Coronary artery (tissue), 2 donors: ENCODE measurements around the gene CAMSAP1.

Source experiments
- DNase-seq: peaks from one replicate; pipeline ENCODE4 v3.0.0-alpha.2; 2017; ENCODE audit warnings: low spot score
- H3K27ac ChIP-seq, 2 donors: fragments of 200-600 bp; sonication (generic); one replicate each; pipeline ENCODE4 v1.5.1; 2016 to 2019
- H3K4me3 ChIP-seq: fragments of 200-600 bp; sonication (generic); 2 replicates; pipeline ENCODE4 v1.5.1; 2016; ENCODE audit warnings: mild to moderate bottlenecking, moderate library complexity
- CTCF ChIP-seq: fragments of 200-600 bp; sonication (generic); IDR thresholded peaks from one replicate; pipeline ENCODE4 v1.5.1; 2019; ENCODE audit warnings: antibody characterized with exemption

Gene CAMSAP1

DNA sequence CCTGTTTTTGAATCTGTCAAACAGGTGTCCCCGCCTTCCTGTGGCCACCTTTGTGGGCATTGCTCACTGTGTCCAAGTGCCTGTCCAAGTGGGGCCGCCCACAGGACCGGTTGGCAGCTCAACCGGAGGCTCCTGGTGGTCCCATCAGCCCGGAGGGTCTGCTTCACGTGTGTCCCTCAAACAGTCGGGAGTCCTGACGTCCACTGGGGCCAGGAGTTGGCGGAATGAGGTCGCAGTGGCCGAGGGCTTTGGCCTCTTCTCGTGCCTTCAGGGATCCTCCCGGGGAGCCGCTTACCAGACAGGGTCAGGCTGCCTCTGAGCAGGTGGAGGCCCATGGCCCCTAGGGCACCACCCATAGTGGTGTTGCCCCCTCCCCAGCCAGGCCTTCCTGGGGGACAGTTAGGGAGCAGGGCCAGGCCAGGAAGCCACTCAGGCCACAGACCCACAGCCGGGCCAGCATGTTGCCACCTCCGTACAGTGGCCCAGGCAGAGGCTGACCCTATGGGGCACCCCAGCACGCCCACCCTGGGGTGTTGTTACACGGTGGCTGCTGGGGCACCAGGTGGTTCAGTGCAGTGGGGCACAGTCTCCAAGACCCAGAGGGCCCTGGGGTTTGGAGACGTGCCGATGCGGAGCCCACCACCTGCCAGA is 135.8 kb downstream of the CAMSAP1 start:
- Histone ChIP-seq H3K27ac (no peak overlapping the region), H3K4me3 (no peak overlapping the region)
- DNase-seq, result no peak
- TF ChIP-seq CTCF, result no peak

DNA sequence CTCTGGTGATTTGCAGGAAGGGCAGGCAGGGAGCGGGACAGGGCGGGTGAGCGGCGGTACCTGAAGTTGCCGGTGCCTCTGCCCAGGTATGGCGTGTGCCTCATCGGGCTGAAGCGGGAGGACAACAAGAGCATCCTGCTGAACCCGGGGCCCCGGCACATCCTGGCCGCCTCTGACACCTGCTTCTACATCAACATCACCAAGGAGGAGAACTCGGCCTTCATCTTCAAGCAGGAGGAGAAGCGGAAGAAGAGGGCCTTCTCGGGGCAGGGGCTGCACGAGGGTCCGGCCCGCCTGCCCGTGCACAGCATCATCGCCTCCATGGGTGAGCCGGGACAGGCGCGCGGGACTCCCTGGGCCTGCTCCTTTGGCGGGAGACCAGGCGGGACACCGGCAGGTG is 136.6 kb downstream of the CAMSAP1 start:
- Histone ChIP-seq H3K27ac (no peak overlapping the region), H3K4me3 (no peak overlapping the region)
- DNase-seq, result no peak
- TF ChIP-seq CTCF, result no peak

DNA sequence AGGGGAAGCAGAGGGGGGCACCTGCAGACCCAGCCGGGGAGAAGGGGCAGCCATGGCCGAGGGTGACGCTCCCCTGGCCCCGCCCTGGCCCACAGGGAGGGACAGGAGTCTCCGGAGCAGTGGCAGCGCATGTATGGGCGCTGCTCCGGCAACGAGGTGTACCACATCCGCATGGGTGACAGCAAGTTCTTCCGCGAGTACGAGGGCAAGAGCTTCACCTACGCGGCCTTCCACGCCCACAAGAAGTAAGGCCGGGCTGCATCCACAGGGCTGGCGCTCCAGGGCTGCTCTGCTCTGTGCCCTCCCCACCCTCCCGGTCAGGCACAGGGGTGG is 137.2 kb downstream of the CAMSAP1 start:
- no peak overlapping the region for H3K27ac ChIP-seq
- TF ChIP-seq CTCF, result no peak
- H3K4me3 ChIP-seq, result no peak overlapping the region
- no peak for DNase-seq

DNA sequence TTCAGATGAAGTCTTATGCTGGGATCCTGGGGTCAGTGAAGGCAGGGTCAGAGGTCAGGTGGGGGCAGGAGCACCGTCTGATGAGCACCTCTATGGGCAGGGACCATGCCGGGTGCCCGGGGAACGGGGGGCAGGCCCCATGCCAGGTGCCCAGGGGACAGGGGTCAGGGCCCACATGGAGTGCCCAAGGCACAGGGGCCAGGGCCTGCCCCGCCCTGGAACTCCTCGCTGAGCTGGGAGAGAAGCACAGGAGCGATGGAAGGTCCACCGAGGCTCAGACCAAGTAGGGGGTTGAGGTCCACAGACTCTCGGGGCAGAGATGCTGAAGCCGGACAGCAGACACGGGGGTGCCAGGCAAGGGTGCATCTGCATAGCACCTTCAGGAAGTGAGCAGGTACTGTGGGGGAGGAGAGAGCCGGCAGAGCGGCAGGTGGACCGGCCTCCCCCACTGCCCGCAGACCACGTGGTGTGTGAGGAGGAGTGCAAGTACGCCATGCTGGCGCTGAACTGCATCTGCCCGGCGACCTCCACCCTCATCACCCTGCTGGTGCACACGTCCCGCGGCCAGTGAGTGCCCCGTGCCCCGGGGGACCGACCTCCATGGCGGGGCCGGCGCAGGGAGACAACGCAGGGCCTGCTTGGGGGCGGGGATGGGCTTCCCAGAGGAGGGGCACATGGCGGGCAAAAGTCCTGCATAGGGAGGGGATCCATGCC is 137.7 kb downstream of the CAMSAP1 start:
- no peak for TF ChIP-seq CTCF

GRCh38 chr9:135768516-135769218 is 138.7 kb downstream of the CAMSAP1 start:
- H3K4me3 ChIP-seq, result no peak overlapping the region

More for the DNA sequence above, 137.7 kb downstream of the CAMSAP1 start:
- Histone ChIP-seq H3K4me3 (no peak overlapping the region), H3K27ac (no peak overlapping the region)
- no peak for DNase-seq

DNA sequence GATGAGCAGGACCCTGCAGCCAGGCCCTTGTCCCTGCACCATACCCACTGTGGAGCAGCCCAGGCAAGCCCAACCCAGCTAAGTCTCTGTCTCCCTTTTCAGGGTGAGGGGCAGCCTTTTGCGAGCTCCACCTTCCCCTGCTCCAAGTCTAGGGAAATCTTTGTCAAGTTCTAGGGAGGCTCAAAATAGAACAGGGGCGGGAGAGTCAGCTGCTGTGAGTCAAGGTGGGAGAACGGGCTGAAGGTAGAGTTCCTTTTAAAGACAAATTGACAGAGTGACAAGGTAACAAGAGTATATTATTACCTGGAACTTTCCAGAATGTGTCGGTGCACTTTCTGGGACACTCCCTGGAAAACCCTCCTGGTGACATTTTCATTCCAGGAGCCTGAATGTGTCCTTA is 140.6 kb downstream of the CAMSAP1 start:
- Histone ChIP-seq H3K27ac (no peak overlapping the region), H3K4me3 (no peak overlapping the region)
- no peak for TF ChIP-seq CTCF
- no peak for DNase-seq

More at GRCh38 chr9:135768516-135769218, 138.7 kb downstream of the CAMSAP1 start:
- no peak overlapping the region for H3K27ac ChIP-seq
- DNase-seq, result no peak
- no peak for TF ChIP-seq CTCF

DNA sequence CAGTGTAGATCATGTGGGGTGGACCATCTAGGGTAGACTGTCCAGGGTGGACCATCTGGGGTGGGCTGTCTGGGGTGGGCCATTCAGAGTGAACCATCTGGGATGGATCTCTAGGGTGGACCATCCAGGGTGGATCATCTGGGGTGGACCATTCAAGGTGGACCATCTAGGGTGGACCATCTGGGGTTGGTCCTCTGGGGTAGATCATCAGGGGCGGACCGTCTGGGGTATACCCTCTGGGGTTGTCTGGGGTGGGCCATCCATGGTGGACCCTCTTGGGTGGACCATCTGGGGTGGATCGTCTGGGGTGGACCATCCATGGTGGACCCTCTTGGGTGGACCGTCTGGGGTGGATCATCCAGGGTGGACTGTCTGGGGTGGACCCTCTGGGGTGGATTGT is 141.1 kb downstream of the CAMSAP1 start:
- Histone ChIP-seq H3K27ac (no peak overlapping the region), H3K4me3 (no peak overlapping the region)
- TF ChIP-seq CTCF, result no peak
- no peak for DNase-seq
